HG03039 (cell line): Measurements from ENCODE around the gene KLLN.
"Not testable (repeated sequence)": the region's sequence is repeated elsewhere in the genome, so short reads cannot be mapped to it uniquely, and the experiment has no call there.

Source experiments
- ATAC-seq: cut with Tn5 transposase; IDR thresholded peaks from one replicate; pipeline ENCODE4 v1.9.1; 2021; ENCODE audit warnings: mild to moderate bottlenecking, moderate library complexity; ENCODE audit not compliant: unreplicated experiment

The KLLN gene

GRCh38 chr10:87843714-87844113 is 19.6 kb downstream of the KLLN start:
- ATAC-seq = no peak

- no peak for ATAC-seq
These were observed 20.4 kb downstream of the KLLN start for GRCh38 chr10:87842776-87843497.

- no peak for ATAC-seq
These were observed 21.1 kb downstream of the KLLN start for GRCh38 chr10:87842220-87842641.

GRCh38 chr10:87841186-87841585 is 22.1 kb downstream of the KLLN start:
- no peak for ATAC-seq

GRCh38 chr10:87838650-87839049 is 24.7 kb downstream of the KLLN start:
- no peak for ATAC-seq

- no peak for ATAC-seq
These were observed 25.9 kb downstream of the KLLN start for GRCh38 chr10:87837445-87837844.

- ATAC-seq = no peak
These were observed 27.2 kb downstream of the KLLN start for GRCh38 chr10:87836098-87836497.

- ATAC-seq = no peak
These were observed 33.2 kb downstream of the KLLN start for GRCh38 chr10:87829986-87830729.

- not testable (repeated sequence) for ATAC-seq
These were observed 34.3 kb downstream of the KLLN start for GRCh38 chr10:87829051-87829450.

GRCh38 chr10:87827681-87828080 is 35.7 kb downstream of the KLLN start:
- no peak for ATAC-seq

- no peak for ATAC-seq
These were observed 36.7 kb downstream of the KLLN start for GRCh38 chr10:87826653-87827052.

GRCh38 chr10:87819289-87819585 is 44.1 kb downstream of the KLLN start:
- no peak for ATAC-seq

GRCh38 chr10:87818505-87819288 is 44.6 kb downstream of the KLLN start:
- ATAC-seq = peak; percentile 48

- peak; percentile 85 for ATAC-seq
These were observed 45.5 kb downstream of the KLLN start, which contains the start of gene ATAD1 for GRCh38 chr10:87817609-87818504. Gene ATAD1 (minus strand): TSS chr10:87818226. CDS start chr10:87814599, 3,627 bp downstream.

GRCh38 chr10:87816898-87817608 is 46.3 kb downstream of the KLLN start:
- no peak for ATAC-seq

GRCh38 chr10:87816163-87816897 is 47.0 kb downstream of the KLLN start:
- no peak for ATAC-seq
